Stimulated activated CD8-positive, alpha-beta memory T cell treated with anti-CD3 and anti-CD28 coated beads, Interleukin-12 subunit alpha, Interleukin-12 subunit beta, amount 100 ng/mL, for 4 hours (primary cell): ENCODE data around the gene SAT1.

ENCODE experiments used
- DNase-seq: peaks from one replicate; pipeline ENCODE4 v3.0.0-alpha.2; 2020; ENCODE audit warnings: low read depth

The SAT1 gene

DNA sequence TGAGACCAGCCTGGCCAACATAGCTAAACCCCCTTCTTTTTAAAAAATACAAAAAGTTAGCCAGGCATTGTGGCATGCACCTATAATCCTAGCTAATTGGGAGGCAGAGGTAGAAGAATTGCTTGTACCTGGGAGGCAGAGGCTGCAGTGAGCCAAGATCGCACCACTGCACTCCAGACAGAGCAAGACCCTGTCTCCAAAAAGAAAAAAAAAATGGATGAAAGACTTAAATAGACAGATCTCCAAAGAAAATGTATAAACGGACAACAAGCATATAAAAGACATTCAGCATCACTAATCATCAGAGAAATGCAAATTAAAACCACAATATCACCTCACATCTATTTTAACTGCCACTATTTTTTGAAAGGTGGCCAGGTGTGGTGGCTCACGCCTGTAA is 6.6 kb upstream of the SAT1 start:
- DNase-seq = no peak

DNA sequence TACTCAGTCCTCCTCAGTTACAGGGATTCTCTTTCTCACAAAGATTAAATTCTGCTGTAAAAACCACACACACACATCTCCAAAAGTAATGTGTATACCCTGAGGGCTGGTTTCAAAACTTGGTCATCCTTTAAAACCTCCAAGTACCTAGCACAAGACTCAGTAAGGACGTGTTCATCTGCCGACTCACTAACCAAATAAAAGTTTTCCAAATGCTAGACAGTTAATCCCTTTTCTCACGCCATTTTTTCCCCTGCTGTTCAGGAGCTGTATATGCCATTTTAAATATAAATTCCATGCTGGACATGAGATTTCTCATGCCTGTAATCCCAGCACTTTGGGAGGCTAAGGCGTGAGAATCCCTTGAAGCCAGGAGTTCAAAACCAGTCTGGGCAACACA is 3.9 kb upstream of the SAT1 start:
- no peak for DNase-seq

DNA sequence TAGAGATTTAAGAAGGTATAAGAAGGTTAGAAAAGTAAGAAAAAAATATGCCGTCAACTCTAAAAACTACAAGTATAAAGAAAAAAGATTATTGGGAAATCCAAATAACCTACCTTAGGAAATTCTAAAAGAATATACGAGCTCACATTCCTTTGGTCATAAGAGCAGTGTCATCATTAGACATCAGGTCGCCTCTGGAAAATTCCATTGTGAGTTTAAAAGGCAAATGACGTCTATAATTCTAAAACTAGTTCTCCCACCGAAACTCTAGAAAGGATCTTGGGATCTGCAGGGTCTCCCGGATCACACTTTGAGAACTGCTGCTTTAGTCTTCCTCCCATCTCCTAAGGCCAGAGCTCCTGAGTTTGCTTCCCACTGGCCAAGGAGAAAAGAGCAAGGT is 518 bp upstream of the SAT1 start:
- no peak for DNase-seq

DNA sequence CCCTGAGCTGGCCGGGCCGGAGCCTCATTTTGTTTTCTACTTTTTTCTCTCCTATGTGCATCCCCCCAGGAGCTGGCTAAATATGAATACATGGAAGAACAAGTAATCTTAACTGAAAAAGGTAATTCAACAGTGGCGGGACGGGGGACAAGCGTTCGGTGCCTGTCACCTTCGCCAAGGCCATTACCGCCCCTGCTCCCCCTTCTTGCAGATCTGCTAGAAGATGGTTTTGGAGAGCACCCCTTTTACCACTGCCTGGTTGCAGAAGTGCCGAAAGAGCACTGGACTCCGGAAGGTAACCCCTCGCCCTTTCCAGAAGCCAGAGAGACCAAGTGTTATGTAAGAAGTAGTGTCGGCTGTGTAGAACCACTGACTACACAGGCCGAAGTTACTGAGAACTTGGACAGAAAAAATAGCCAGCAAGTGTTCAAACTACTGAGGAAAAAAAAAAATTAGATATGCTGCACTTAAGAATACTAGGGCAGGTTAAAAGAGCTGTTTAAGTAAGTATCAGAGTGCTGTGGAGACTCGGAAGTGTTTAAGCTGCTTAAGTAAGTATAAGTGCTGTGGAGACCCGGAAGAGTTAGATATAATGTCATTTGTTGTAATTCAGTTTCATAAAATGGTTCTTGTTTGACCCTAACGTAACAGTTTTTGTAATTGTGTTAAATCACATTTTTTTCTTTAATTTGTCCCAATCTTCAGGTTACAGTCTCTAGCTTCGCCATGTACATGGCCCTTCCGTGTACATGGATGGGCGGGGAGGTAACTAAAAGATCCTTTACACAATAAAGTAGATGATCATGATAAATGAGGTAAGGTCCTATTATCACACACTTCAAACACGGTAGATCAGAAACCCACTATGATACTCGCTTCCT is 856 bp downstream of the SAT1 start:
- no peak for DNase-seq

DNA sequence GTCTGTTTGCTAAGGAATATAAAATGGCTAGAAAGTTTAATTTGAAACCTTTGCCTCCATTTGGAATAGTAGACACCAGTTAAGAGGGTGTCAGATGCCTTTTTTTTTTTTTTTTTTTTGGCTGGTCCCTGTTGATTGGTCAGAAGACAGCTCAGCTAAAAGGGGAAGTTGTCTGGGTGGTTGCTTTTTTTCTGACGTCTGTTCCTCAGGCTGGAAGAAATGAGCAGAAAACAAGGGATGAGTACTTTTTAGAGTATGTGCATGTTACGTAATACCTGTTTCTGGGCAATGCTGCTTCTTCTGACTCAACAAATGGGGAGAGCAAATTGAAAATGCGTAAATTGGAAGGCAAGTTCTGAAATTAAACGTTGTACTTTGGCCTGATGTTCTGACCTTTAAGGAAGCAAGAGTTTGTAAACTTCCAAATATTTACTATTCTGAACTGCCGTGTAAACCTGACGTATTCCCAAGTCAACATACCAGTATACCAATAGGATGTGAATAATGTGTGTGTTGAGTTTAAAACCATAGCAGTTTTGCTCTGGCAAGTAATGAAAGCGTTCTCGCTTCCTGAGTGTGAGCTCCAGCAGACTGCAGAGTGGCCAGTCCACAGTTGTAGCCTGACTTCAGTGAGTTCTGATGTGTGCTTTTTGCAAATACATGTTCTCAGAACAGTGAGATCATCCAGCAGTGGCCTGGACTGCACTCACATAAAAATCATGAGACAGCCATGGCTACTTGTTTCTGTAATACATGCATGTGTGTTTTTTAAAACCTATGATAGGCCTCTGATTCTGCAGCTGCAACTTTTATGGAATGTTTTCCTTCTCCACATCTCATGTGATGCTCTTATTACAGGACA is 1.7 kb downstream of the SAT1 start:
- no peak for DNase-seq

DNA sequence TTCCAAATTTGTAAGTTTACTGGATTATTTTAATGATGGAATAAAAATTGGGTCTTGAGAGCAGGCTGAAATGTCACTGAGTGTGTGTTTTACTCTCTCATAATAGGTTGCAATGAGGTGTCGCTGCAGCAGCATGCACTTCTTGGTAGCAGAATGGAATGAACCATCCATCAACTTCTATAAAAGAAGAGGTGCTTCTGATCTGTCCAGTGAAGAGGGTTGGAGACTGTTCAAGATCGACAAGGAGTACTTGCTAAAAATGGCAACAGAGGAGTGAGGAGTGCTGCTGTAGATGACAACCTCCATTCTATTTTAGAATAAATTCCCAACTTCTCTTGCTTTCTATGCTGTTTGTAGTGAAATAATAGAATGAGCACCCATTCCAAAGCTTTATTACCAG is 2.6 kb downstream of the SAT1 start:
- no peak for DNase-seq

DNA sequence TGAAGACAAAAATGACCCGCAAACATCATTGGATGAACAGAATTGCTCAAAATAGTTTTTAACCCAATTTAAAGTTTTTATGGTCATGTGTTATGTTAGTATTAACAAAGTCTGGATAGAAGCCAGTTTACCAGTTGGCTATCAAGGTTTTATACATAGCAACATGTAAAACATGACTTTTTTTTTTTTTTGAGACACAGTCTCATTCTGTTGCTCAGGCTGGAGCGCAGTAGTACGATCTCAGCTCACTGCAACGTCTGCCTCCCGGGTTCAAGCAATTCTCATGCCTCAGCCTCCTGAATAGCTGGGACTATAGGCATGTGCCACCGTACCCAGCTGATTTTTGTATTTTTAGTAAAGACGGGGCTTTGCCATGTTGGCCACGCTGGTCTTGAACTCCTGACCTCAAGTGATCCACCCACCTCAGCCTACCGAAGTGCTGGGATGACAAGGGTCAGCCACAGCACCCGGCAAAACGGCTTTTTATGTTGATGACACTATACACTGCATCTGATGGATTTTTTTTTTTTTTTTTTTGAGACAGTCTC is 3.4 kb downstream of the SAT1 start:
- no peak for DNase-seq

DNA sequence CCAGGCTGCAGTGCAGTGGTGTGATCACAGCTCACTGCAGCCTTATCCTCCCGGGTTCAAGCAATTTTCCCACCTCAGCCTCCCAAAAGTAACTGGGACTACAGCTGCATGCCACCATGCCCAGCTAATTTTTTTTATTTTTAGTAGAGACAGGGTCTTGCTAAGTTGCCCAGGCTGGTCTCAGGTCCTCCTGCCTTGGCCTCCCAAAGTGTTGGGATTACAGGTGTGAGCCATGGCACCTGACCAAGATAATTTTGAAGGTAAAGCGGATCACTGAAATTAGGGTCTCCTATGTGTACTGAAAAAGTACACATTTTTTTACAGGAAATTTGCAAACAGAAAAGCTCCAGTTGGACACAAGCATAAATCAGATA is 4.8 kb downstream of the SAT1 start:
- DNase-seq = no peak

DNA sequence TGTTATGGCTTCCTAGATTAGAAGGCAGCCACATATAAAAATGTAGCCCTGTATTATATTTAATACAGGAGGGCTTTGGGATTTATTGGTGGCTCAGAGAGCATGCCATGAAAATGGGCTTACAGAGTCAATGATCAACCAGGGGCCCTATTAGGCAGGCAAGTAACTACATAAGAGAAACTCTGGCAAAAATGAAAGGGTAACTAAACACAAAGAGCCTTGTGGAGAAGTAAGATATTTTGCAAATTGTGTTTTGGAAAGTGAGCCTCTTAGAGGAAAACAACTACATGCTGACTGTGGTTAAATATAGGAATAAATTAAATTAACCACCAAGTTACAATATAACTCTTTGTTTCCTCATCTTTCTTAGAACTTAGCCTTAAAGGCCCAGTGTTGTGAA is 5.5 kb downstream of the SAT1 start:
- no peak for DNase-seq

DNA sequence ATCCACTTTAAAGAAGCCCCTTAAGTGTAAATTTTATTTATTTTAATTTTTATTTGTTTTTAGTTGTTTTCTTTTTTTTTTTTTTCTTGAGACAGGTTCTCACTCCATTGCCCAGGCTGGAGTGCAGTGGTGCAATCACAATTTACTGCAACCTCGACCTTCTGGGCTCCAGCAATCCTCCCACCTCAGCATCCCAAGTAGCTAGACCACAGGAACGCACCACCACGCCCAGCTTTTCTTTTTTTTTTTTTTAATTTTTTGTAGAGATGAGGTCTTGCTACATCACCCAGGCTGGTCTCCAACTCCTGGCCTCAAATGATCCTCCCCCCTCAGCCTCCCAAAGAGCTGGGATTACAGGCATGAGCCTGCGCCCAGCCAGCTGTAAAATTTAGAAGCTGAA is 6.0 kb downstream of the SAT1 start:
- no peak for DNase-seq

DNA sequence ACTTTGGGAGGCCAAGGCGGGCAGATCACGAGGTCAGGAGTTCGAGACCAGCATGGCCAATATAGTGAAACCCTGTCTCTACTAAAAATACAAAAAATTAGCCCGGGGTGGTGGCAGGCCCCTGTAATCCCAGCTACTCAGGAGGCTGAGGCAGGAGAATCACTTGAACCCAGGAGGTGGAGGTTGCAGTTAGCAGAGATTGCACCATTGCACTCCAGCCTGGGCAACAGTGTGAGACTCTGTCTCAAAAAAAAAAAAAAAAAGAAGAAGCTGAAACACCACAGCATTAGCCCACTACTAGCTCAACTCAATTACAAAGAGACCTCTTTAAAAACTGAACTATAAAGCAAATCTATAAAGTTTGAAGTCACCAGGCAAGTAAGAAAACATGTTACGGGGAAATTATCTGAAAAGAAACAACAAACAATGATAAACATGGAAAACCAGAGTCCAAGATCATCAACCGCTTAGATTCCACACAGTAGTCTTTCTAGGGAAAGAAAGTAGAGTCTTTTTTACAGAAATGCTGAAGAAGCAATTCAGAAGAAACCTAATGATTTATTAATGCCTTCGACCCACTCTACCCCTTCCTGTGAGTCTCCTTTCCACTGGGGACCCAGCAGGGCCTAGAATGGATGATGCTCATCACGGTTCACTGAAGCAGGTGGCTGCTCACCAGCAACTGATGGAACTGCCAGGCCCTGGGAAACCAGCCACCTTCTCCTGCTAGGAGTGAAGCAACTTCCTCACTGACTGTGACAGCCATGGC is 6.6 kb downstream of the SAT1 start:
- no peak for DNase-seq

DNA sequence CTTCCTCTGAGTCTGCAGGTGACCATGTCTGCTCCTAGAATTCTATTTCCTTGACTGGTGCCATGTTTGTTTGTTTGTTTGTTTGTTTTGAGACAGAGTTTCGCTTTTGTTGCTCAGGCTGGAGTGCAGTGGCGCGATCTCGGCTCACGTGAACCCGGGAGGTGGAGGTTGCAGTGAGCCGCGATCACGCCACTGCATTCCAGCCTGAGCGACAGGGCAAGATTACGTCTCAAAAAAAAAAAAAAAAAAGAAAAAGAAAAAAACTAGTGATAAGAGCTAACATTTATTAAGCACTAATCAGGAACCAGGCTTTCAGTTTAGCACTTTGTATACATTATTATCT is 7.2 kb downstream of the SAT1 start:
- DNase-seq = no peak

DNA sequence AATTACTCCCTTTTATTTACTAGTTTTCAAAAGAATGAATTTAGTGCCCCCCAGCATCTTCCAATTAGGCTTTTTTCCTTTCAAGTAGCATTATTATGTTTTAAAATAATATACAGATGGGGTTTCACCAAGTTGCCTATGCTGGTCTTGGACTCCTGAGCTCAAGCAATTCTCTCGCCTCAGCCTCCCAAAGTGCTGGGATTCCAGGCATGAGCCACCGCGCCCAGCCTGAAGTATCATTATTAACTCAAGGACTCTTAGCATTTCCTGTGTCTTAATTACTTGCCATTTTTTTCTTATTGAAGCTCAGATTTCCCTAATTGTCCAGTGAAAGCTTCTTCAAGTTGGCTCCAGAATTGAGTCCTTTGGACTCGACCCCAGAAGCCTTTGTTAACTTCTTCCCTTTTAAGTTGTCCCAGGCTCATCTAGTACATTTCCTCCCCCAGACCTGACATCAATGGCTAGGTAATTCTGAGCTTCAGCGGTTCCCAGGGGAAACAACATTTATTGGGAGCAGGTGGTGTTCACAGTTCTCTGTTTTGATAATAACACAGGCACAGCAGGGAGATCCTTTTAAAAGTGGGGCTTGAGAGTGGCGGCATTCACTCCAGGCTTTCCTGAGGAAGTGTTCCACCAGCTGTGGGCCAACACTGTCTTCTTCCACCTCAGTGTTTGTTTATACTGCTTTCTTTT is 10.0 kb downstream of the SAT1 start:
- no peak for DNase-seq

DNA sequence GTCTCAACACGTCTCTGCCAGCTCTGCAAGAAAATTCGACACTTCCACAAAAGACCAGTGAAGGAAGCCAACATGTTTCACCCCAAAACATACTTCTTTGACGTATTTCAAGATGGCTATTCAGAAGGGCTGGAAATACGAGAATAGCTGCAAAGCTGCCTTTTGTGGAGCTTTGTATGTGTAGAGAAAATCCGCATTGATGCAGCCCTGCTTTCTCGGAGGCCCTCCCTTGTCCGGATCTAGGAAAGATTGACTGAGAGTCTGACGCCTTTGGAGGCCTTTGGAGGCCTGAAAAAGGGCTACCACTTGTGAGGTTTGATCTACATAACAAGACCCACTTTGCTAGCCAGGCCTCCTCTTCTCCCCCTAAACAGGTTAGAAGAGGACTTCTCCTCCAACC is 12.2 kb downstream of the SAT1 start:
- no peak for DNase-seq

DNA sequence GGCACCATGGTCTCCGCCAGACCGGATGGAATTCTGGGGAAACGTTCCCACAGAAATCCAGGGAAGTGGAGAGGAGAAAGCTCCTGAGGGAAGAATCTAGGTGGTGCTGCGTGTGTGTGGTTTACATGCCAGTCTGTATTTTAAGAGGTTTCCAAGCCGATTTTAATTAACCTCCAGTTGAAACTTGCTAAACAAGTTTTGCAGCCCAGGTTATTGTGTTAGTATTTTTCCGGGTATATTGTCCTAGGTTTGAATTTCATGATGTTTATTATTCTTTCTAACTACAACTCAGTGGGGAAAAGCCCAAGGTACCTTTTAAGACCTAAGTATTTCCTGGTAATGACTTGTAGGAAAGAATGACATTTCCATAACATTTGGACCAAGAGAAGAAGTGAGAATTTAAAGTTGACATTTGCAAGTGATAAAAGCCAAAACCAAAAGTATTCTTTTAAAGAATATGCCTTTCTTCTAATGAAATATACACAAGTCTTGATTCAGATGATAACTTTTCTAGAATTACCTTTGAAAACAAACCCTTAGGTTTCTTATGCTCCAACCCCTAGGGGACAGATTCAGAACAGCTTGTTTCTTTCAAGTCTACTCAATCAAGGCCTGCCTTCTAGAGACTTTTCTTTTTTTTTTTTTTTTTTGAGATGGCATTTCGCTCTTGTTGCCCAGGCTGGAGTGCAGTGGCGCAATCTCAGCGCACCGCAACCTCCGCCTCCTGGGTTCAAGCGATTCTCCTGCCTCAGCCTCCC is 14.6 kb downstream of the SAT1 start:
- DNase-seq = no peak

DNA sequence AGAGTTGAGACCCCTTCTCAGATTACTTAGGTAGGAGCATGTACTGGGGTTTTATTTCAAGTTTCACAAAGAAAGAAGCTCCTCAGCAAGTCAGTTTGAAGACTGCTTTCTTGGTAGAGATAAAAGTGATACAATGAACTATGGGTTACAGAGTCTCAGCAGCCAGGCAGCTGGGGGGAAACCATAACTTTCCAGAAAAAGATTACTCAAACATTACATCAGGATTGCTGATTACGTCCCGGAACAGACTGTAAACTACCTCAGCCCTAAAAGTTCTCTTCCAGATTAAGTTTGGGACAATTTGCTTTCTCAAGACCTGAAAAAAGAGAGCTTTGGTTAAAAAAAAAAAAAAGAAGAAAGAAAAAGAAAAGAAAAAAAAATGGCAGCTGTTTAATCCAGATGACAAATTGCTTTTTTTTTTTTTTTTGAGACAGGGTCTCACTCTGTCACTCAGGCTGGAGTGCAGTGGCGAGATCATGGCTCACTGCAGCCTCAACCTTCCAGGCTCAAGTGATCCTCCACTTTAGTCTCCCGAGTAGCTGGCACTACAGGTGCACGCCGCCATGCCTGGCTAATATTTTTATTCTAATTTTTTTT is 16.6 kb downstream of the SAT1 start:
- no peak for DNase-seq

DNA sequence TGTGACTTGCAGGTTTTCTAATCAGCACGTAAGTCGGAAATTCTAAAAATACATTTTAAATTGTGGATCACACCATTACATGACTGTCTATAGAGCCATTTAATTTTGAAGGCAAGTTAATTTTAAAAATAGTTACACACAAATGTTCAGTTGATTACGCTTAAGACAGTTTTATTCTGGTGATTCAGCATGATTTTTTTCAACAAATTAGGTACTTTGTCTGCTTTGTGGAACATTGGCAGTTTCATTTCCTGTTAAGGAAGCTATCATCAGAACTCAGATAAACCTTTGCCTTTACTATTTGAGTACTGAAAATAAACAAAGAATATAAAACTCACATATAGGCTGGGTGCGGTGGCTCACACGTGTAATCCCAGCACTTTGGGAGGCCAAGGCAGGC is 19.5 kb downstream of the SAT1 start:
- no peak for DNase-seq

DNA sequence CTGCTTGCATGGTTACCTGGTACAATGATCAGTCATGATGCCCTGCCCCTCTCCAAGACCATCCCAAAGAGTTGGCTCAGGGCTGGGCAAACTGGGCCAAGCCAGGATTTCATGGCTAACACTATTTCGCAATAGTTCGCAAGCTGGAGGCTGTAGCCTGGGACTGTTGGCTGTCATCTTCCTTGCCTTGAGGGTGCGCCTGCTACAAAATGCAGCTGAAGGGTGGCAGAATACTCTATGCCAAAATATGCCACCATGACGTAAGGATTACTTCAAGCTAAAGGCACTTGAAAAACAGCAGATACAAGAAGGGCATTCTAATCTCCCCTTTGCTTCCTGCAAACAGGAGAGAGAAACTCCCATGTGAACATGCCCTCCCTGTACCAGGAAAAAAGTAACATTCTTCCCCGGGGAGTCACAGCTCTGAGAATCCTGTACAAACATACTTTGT is 21.0 kb downstream of the SAT1 start:
- no peak for DNase-seq

DNA sequence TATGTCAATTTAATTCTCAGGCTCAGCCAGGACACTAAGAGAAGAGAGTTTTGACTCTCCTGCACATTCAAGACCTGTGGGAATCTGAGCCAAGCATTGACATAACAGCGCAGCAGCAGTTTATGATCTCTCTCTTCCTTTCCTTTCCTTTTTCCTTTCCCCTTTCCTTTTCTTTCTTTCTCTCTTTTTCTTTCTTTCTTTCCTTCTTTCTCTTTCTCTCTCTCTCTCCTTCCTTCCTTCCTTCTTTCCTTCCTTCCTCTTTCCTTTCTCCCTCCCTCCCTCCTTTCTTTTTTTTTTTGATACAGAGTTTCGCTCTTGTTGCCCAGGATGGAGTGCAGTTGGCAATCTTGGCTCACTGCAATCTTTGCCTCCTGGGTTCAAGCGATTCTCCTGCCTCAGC is 21.6 kb downstream of the SAT1 start:
- DNase-seq = no peak

DNA sequence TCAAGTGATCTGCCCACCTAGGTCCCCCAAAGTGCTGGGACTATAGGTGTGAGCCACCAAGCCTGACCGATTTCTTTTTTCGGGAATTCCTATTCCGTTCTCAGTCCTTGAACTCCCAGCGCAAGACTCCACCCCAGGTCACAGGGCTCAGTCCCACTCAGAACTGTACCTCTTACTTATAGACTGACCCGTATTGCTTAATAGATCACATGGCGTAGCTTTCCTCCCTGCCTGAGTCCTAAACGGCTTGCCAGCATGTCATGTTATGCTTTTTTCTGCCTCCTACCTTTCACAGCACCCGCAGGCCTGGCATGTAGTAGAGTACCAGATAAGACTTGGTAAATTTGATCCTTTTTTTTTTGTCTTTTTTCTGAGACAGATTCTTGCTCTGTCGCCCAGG is 22.4 kb downstream of the SAT1 start:
- DNase-seq = no peak

DNA sequence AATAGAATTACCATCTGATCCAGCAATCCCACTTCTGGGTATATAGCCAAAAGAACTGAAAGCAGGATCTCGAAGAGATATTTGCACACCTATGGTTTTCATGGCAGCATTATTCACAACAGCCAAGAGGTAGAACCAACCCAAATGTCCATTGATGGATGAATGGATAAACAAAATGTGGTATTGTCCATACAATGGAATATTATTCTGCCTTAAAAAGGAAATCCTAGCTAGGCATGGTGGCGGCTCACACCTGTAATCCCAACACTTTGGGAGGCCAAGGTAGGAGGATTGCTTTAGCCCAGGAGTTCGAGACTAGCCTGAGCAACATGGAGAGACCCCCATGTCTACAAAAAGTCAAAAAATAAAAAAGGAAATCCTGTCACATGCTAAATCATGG is 27.3 kb downstream of the SAT1 start:
- DNase-seq = no peak
